Transverse colon (tissue), 4 donors: ENCODE data around the gene CTNND2. TPM values are rescaled to one million over a fixed set of nuclear protein-coding genes. Genes with fewer than 3 reads are reported as not detected.

Experiments used
- DNase-seq: peaks from one replicate; pipeline ENCODE4 v3.0.0-alpha.2; 2019
- H3K27ac ChIP-seq, 4 donors: fragments of 200-600 bp; sonication (generic); 2 replicates each; pipeline ENCODE4 v1.5.1; 2016 to 2018; ENCODE audit warnings: inconsistent platforms in 4 of 4
- H3K27me3 ChIP-seq: fragments of 200-600 bp; sonication (generic); 2 replicates; pipeline ENCODE4 v1.5.1; 2017; ENCODE audit warnings: inconsistent platforms
- H3K36me3 ChIP-seq, 4 donors: fragments of 200-600 bp; sonication (generic); 2 replicates each; pipeline ENCODE4 v1.5.1; 2017 to 2019; ENCODE audit warnings: inconsistent platforms in 4 of 4
- H3K4me1 ChIP-seq, 4 donors: fragments of 200-600 bp; sonication (generic); 2 replicates each; pipeline ENCODE4 v1.5.1; 2017 to 2020; ENCODE audit warnings: inconsistent platforms in 4 of 4
- H3K4me3 ChIP-seq, 4 donors: fragments of 200-600 bp; sonication (generic); 1 replicate in 1 of 4; 2 replicates in 3 of 4; pipeline versions ENCODE4 v1.5.1 to v1.6.1; 2017 to 2019; ENCODE audit warnings: inconsistent platforms in 4 of 4
- H3K9me3 ChIP-seq, 2 donors: fragments of 200-600 bp; sonication (generic); 2 replicates each; pipeline ENCODE4 v1.5.1; 2017 to 2019; ENCODE audit warnings: inconsistent platforms in 2 of 2
- EP300 ChIP-seq: sonication (generic); formaldehyde crosslinking; IDR thresholded peaks from one replicate; pipeline ENCODE4 v1.6.1; 2017; ENCODE audit warnings: antibody characterized with exemption, low read depth
- POLR2A ChIP-seq: fragments of 450-650 bp; IDR thresholded peaks from one replicate; pipeline ENCODE4 v1.6.1; 2016; ENCODE audit warnings: antibody characterized with exemption, mild to moderate bottlenecking, moderate library complexity
- POLR2AphosphoS5 ChIP-seq, 3 donors: sonication (generic); formaldehyde crosslinking; IDR thresholded peaks; one replicate each; pipeline ENCODE4 v1.6.1; 2016; ENCODE audit warnings: antibody characterized with exemption in 3 of 3
- WGBS, 2 donors: methylation state at CpG; one replicate each; pipeline ENCODE4 v1.1.5; 2018; ENCODE audit warnings: low coverage in 1 of 2; 5-methylcytosine and 5-hydroxymethylcytosine counted together
- in situ Hi-C, 4 donors: fragments of 200-750 bp; cut with MboI; loops; one replicate each; pipeline versions ENCODE4 v1.15.0 to v1.15.1; 2017; ENCODE audit warnings: low sequenced_read_pairs in 3 of 4, low pct_ligation_motif_present in 1 of 4, low pct_unique_long_range_greater_than_20kb in 1 of 4
- intact Hi-C: fragments of 100-400 bp; cut with DNase I; formaldehyde crosslinking; loops from one replicate; pipeline ENCODE4 v1.15.1; 2023; ENCODE audit warnings: low total_unique reads
- total RNA-seq, 4 donors: library from RNA; depleted of rRNA; stranded (reverse); fragments of >200 nt; gene quantifications; one replicate each; pipeline ENCODE4 v1.1.0, GENCODE V29; 2016
- TF ChIP-seq, protein P1 (sequence below), 5 experiments: fragments of 200-600 bp in 3 of 5; fragments of 450-650 bp in 2 of 5; sonication (generic) in 3 of 5; IDR thresholded peaks; 1 replicate in 2 of 5; 2 replicates in 3 of 5; pipeline ENCODE4 v1.5.1; 2016 to 2017; ENCODE audit warnings: antibody characterized with exemption in 5 of 5, inconsistent platforms in 3 of 5, mild to moderate bottlenecking in 2 of 5, moderate library complexity in 1 of 5

The CTNND2 gene
- total RNA-seq, 4 donors from 2014 or later = 1.9 to 2.1 TPM; not detected in 2

DNA sequence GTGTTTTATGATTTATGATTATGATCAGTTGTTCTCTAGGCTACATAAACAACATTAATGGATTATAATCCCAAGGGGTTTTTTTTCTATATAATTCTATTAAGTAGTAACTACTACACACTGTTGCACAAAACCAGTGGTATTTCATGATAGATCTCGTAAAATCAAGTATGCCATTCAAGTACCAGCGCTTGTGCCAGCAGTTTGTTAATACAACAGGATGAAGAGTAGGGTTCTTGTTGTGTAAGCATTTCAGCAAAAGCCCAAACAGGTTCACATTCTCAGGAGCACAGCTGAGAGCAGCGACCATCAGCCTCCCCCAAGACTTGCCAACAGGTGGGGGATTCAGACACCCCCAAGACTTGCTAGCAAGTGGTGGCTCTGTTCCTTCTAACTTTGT, 88.8 kb downstream of the CTNND2 start:
- Histone ChIP-seq H3K4me1 (no peaks in the 10 kb centered on the region), H3K9me3 (no peaks in the 10 kb centered on the region), H3K27me3 (no peaks in the 10 kb centered on the region), H3K4me3 (no peak overlapping the region), H3K27ac (no peak overlapping the region), H3K36me3 (no peaks in the 10 kb centered on the region)
- intact Hi-C loops = no loop called here
- no peak for DNase-seq
- in situ Hi-C loops = no loop called here
- TF ChIP-seq, protein P1, sequence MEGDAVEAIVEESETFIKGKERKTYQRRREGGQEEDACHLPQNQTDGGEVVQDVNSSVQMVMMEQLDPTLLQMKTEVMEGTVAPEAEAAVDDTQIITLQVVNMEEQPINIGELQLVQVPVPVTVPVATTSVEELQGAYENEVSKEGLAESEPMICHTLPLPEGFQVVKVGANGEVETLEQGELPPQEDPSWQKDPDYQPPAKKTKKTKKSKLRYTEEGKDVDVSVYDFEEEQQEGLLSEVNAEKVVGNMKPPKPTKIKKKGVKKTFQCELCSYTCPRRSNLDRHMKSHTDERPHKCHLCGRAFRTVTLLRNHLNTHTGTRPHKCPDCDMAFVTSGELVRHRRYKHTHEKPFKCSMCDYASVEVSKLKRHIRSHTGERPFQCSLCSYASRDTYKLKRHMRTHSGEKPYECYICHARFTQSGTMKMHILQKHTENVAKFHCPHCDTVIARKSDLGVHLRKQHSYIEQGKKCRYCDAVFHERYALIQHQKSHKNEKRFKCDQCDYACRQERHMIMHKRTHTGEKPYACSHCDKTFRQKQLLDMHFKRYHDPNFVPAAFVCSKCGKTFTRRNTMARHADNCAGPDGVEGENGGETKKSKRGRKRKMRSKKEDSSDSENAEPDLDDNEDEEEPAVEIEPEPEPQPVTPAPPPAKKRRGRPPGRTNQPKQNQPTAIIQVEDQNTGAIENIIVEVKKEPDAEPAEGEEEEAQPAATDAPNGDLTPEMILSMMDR (IDR thresholded peaks at IDR 0.05) = no peak
- TF ChIP-seq POLR2AphosphoS5 (IDR thresholded peaks at IDR 0.05) (no peak), EP300 (no peak), POLR2A (no peak)
- 63 to 100% methylated on average over 2 to 3 of the region's 3 CpGs for WGBS, 2 donors

DNA sequence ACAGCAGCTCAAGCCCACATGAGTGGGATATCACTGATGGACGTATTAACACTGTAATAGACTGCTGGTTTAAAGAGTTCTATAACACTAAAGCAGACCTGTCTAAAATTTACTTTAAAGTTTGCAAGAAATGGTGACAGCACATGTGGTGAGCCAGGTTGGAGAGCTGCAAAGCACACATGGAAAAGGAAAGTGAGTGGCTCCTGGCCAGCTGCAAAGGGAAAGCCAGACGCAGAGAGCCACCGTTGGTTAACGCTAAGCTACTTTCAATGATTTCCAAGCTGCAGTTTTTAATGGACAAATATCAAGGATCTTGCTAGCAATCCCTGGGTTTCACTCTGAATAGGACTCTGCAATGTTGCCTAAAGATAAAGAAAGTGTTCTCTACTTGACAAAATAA, 89.9 kb downstream of the CTNND2 start:
- H3K9me3 ChIP-seq = no peaks in the 10 kb centered on the region
- DNase-seq = no peak

GRCh38 chr5:11809407-11809806, 94.8 kb downstream of the CTNND2 start:
- no peaks in the 10 kb centered on the region for H3K36me3 ChIP-seq
- no peaks in the 10 kb centered on the region for H3K4me1 ChIP-seq
- H3K9me3 ChIP-seq = no peaks in the 10 kb centered on the region
- no peak overlapping the region for H3K27ac ChIP-seq
- intact Hi-C loops (no loop called here), in situ Hi-C loops (no loop called here)
- TF ChIP-seq POLR2A = no peak
- no peak overlapping the region for H3K4me3 ChIP-seq
- DNase-seq = no peak
- WGBS, 2 donors = 71 to 72% methylated on average over 3 of the region's 3 CpGs
- H3K27me3 ChIP-seq = no peaks in the 10 kb centered on the region

More for the DNA sequence above, 89.9 kb downstream of the CTNND2 start:
- no peaks in the 10 kb centered on the region for H3K36me3 ChIP-seq
- no peaks in the 10 kb centered on the region for H3K27me3 ChIP-seq
- intact Hi-C loops (no loop called here), in situ Hi-C loops (no loop called here)
- 73 to 83% methylated on average over 4 of the region's 4 CpGs for WGBS, 2 donors
- TF ChIP-seq POLR2AphosphoS5 (IDR thresholded peaks at IDR 0.05) (no peak), EP300 (no peak), POLR2A (no peak)
- TF ChIP-seq, protein P1 (IDR thresholded peaks at IDR 0.05) = no peak
- no peak overlapping the region for H3K4me3 ChIP-seq
- no peak overlapping the region for H3K27ac ChIP-seq
- no peaks in the 10 kb centered on the region for H3K4me1 ChIP-seq

GRCh38 chr5:11803436-11803835, 100.8 kb downstream of the CTNND2 start:
- Histone ChIP-seq H3K4me1 (no peaks in the 10 kb centered on the region), H3K4me3 (no peak overlapping the region), H3K27me3 (no peaks in the 10 kb centered on the region), H3K27ac (no peak overlapping the region), H3K36me3 (no peaks in the 10 kb centered on the region), H3K9me3 (no peaks in the 10 kb centered on the region)
- WGBS, 2 donors = 65 to 74% methylated on average over 7 of the region's 7 CpGs
- intact Hi-C loops (no loop called here), in situ Hi-C loops (no loop called here)
- TF ChIP-seq, protein P1 (IDR thresholded peaks at IDR 0.05) = no peak
- TF ChIP-seq POLR2AphosphoS5 (IDR thresholded peaks at IDR 0.05) (no peak), POLR2A (no peak), EP300 (no peak)
- DNase-seq = no peak

- intact Hi-C loops = no loop called here
- Histone ChIP-seq H3K4me3 (no peak overlapping the region), H3K36me3 (no peaks in the 10 kb centered on the region), H3K9me3 (no peaks in the 10 kb centered on the region), H3K27ac (no peak overlapping the region), H3K27me3 (no peaks in the 10 kb centered on the region), H3K4me1 (no peaks in the 10 kb centered on the region)
- TF ChIP-seq POLR2AphosphoS5 (IDR thresholded peaks at IDR 0.05) (no peak), EP300 (no peak), POLR2A (no peak)
- TF ChIP-seq, protein P1 (IDR thresholded peaks at IDR 0.05) = no peak
- in situ Hi-C loops = no loop called here
- no peak for DNase-seq
- WGBS, 2 donors = 67 to 83% methylated on average over 1 to 2 of the region's 2 CpGs
Observed at GRCh38 chr5:11801061-11801460, 103.2 kb downstream of the CTNND2 start.
